H9 (cell line): Measurements from ENCODE around the gene C3. TPM values are rescaled to one million over a fixed set of nuclear protein-coding genes. Genes with fewer than 3 reads are reported as not detected.
A peak's percentile ranks its signal among the peaks of the same experiment; 100 is the strongest.

Experiments
- DNase-seq: peaks from one replicate; pipeline ENCODE4 v3.0.0-alpha.2; 2017
- H2AFZ ChIP-seq: one replicate; pipeline ENCODE4 v1.6.1; 2013; ENCODE audit warnings: mild to moderate bottlenecking, low read length, control low read depth, moderate library complexity
- H2AK5ac ChIP-seq: 2 replicates; pipeline ENCODE4 v1.6.1; 2013; ENCODE audit warnings: low read length, control low read depth, mixed read lengths; ENCODE audit not compliant: insufficient read length
- H2BK120ac ChIP-seq: one replicate; pipeline ENCODE4 v1.6.1; 2013; ENCODE audit warnings: low read depth, mild to moderate bottlenecking, low read length, control low read depth, inconsistent platforms; ENCODE audit not compliant: poor library complexity, severe bottlenecking
- H2BK12ac ChIP-seq: 2 replicates; pipeline ENCODE4 v1.6.1; 2013; ENCODE audit warnings: low read length, control low read depth, mixed read lengths, low read depth; ENCODE audit not compliant: insufficient read length
- H2BK15ac ChIP-seq: 2 replicates; pipeline ENCODE4 v1.6.1; 2013; ENCODE audit warnings: low read depth, low read length, control low read depth
- H2BK20ac ChIP-seq: one replicate; pipeline ENCODE4 v1.6.1; 2013; ENCODE audit warnings: low read depth, mild to moderate bottlenecking, low read length, control low read depth, inconsistent platforms; ENCODE audit not compliant: poor library complexity, severe bottlenecking
- H2BK5ac ChIP-seq: 2 replicates; pipeline ENCODE4 v1.6.1; 2013; ENCODE audit warnings: low read length, control low read depth, mixed read lengths; ENCODE audit not compliant: insufficient read length
- H3K14ac ChIP-seq: 2 replicates; pipeline ENCODE4 v1.6.1; 2013; ENCODE audit warnings: low read length, control low read depth; ENCODE audit not compliant: insufficient read depth
- H3K18ac ChIP-seq: 2 replicates; pipeline ENCODE4 v1.6.1; 2013; ENCODE audit warnings: low read depth, mild to moderate bottlenecking, mixed read lengths, low read length, control low read depth; ENCODE audit not compliant: insufficient read length
- H3K23ac ChIP-seq: 2 replicates; pipeline ENCODE4 v1.6.1; 2013; ENCODE audit warnings: low read length, control low read depth, mixed read lengths, low read depth; ENCODE audit not compliant: insufficient read length
- H3K23me2 ChIP-seq: 2 replicates; pipeline ENCODE4 v1.6.1; 2013; ENCODE audit warnings: low read depth, mild to moderate bottlenecking, mixed read lengths, low read length, control low read depth; ENCODE audit not compliant: insufficient read length, poor library complexity, severe bottlenecking
- H3K27ac ChIP-seq: 2 replicates; pipeline ENCODE4 v1.5.1; 2013; ENCODE audit warnings: low read length, control low read depth, mixed read lengths, low read depth; ENCODE audit not compliant: insufficient read length
- H3K27me3 ChIP-seq: 2 replicates; pipeline ENCODE4 v1.6.1; 2013; ENCODE audit warnings: low read length, control low read depth, inconsistent platforms; ENCODE audit not compliant: insufficient read depth
- H3K4ac ChIP-seq: 2 replicates; pipeline ENCODE4 v1.6.1; 2013; ENCODE audit warnings: low read depth, mild to moderate bottlenecking, control low read depth, inconsistent platforms, low read length, moderate library complexity
- H3K4me1 ChIP-seq: 2 replicates; pipeline ENCODE4 v1.6.1; 2013; ENCODE audit warnings: low read length, control low read depth, inconsistent platforms; ENCODE audit not compliant: insufficient read depth
- H3K4me2 ChIP-seq: 2 replicates; pipeline ENCODE4 v1.6.1; 2013; ENCODE audit warnings: low read length, control low read depth, mixed read lengths; ENCODE audit not compliant: insufficient read length, insufficient read depth
- H3K56ac ChIP-seq: 2 replicates; pipeline ENCODE4 v1.6.1; 2013; ENCODE audit warnings: low read depth, mild to moderate bottlenecking, mixed read lengths, low read length, control low read depth; ENCODE audit not compliant: insufficient read length
- H3K79me1 ChIP-seq: 2 replicates; pipeline ENCODE4 v1.6.1; 2013; ENCODE audit warnings: low read depth, mild to moderate bottlenecking, moderate library complexity, low read length, control low read depth, inconsistent platforms; ENCODE audit not compliant: insufficient read depth, poor library complexity, severe bottlenecking
- H3K79me2 ChIP-seq: 2 replicates; pipeline ENCODE4 v1.6.1; 2013; ENCODE audit warnings: low read length, control low read depth, inconsistent platforms; ENCODE audit not compliant: insufficient read depth
- H3K9ac ChIP-seq: 2 replicates; pipeline ENCODE4 v1.6.1; 2013; ENCODE audit warnings: low read length, control low read depth, mixed read lengths; ENCODE audit not compliant: insufficient read length; ENCODE audit errors: extremely low read depth
- H3K9me3 ChIP-seq: one replicate; pipeline ENCODE4 v1.6.1; 2013; ENCODE audit warnings: low read depth, low read length, inconsistent platforms; ENCODE audit not compliant: control insufficient read depth
- H3T11ph ChIP-seq: one replicate; pipeline ENCODE4 v1.6.1; 2013; ENCODE audit warnings: mild to moderate bottlenecking, low read length, control low read depth, inconsistent platforms
- H4K20me1 ChIP-seq: one replicate; pipeline ENCODE4 v1.6.1; 2013; ENCODE audit not compliant: control insufficient read depth, insufficient read length, insufficient read depth
- H4K5ac ChIP-seq: 2 replicates; pipeline ENCODE4 v1.6.1; 2013; ENCODE audit warnings: low read depth, mild to moderate bottlenecking, mixed read lengths, low read length, control low read depth; ENCODE audit not compliant: insufficient read length
- H4K8ac ChIP-seq: replicated peaks from 2 replicates; pipeline ENCODE4 v1.6.1; 2013; ENCODE audit warnings: low read length, control low read depth, mixed read lengths, low read depth; ENCODE audit not compliant: insufficient read length
- H4K91ac ChIP-seq: 2 replicates; pipeline ENCODE4 v1.6.1; 2013; ENCODE audit warnings: low read depth, mild to moderate bottlenecking, moderate library complexity, mixed read lengths, low read length, control low read depth; ENCODE audit not compliant: insufficient read length
- H3K27ac Mint-ChIP-seq, 3 experiments: 2 replicates in 2 of 3; 3 replicates in 1 of 3; pipeline ENCODE4 v1.8.0; 2020 to 2021; ENCODE audit warnings: mixed read lengths in 3 of 3, mild to moderate bottlenecking in 1 of 3, moderate library complexity in 1 of 3
- H3K27me3 Mint-ChIP-seq: 2 replicates; pipeline ENCODE4 v1.8.0; 2021; ENCODE audit warnings: low read depth, mild to moderate bottlenecking, moderate library complexity, mixed read lengths
- H3K36me3 Mint-ChIP-seq, 3 experiments: 2 replicates in 2 of 3; 3 replicates in 1 of 3; pipeline ENCODE4 v1.8.0; 2020 to 2021; ENCODE audit warnings: low read depth in 3 of 3, mixed read lengths in 3 of 3; ENCODE audit not compliant: insufficient read depth in 1 of 3
- H3K4me1 Mint-ChIP-seq, 2 experiments: 2 replicates each; pipeline ENCODE4 v1.8.0; 2020; ENCODE audit warnings: mixed read lengths in 2 of 2
- H3K4me3 Mint-ChIP-seq, 2 experiments: 2 replicates in 1 of 2; 3 replicates in 1 of 2; pipeline ENCODE4 v1.8.0; 2020 to 2021; ENCODE audit warnings: mild to moderate bottlenecking in 2 of 2, mixed read lengths in 2 of 2, moderate library complexity in 1 of 2
- H3K9me3 Mint-ChIP-seq, 2 experiments: 2 replicates in 1 of 2; 3 replicates in 1 of 2; pipeline ENCODE4 v1.8.0; 2020; ENCODE audit warnings: mild to moderate bottlenecking in 2 of 2, mixed read lengths in 2 of 2, moderate library complexity in 1 of 2
- CTCF ChIP-seq: fragments of 200-600 bp; sonication (generic); conservative IDR thresholded peaks from 3 replicates; pipeline ENCODE4 v1.8.0; 2021; ENCODE audit warnings: antibody characterized with exemption, mild to moderate bottlenecking
- WGBS: extraction: QIAGEN DNeasy Blood & Tissue Kit; methylation state at CpG from one replicate; pipeline ENCODE4 v1.1.7; 2013; ENCODE audit warnings: missing lambda C conversion rate, low lambda C conversion rate, mixed read lengths; ENCODE audit not compliant: insufficient read length; ENCODE audit errors: extremely low coverage; 5-methylcytosine and 5-hydroxymethylcytosine counted together
- total RNA-seq: library from RNA; stranded (reverse); gene quantifications from 2 replicates; pipeline ENCODE4 v1.2.1, GENCODE V29; 2021

Gene C3
- total RNA-seq, 1 experiment from 2014 or later = 5.9 TPM

- no peak overlapping the region for H3K56ac ChIP-seq
- TF ChIP-seq CTCF = no peak
- no peaks in the 10 kb centered on the region for H3K9me3 ChIP-seq
- no peak overlapping the region for H2BK5ac ChIP-seq
- Mint-ChIP-seq H3K4me3 (peak overlapping the region; percentile 84 to 92), H3K27ac (peak overlapping the region in 1 of 3 experiments; percentile 85; a peak in 2 of 7 replicates), H3K9me3 (no peaks in the 10 kb centered on the region), H3K27me3 (no peaks in the 10 kb centered on the region), H3K36me3 (peaks cover 22 to 28% (median 27%) of the 10 kb centered on the region in 3 experiments), H3K4me1 (peaks cover 56 to 69% of the 10 kb centered on the region in 2 experiments)
- no peak overlapping the region for H2AK5ac ChIP-seq
- no peak overlapping the region for H3K4ac ChIP-seq
- no peak overlapping the region for H2AFZ ChIP-seq
- H4K5ac ChIP-seq = no peak overlapping the region
- no peak overlapping the region for H3T11ph ChIP-seq
- peak overlapping the region; percentile 51 for H3K14ac ChIP-seq
- no peak overlapping the region for H3K27ac ChIP-seq
- H3K4me1 ChIP-seq = peaks cover 12% of the 10 kb centered on the region
- H3K27me3 ChIP-seq = no peaks in the 10 kb centered on the region
- H2BK15ac ChIP-seq = no peak overlapping the region
- no CpG with 5 or more reads among the region's 34 CpGs for WGBS
- H4K20me1 ChIP-seq = no peaks in the 10 kb centered on the region
- no peak overlapping the region for H2BK20ac ChIP-seq
- no peak overlapping the region for H2BK12ac ChIP-seq
- no peaks in the 10 kb centered on the region; the same call in 1 of the 2 replicates for H3K79me2 ChIP-seq
- no peak overlapping the region for H3K23ac ChIP-seq
- no peaks in the 10 kb centered on the region for H3K79me1 ChIP-seq
- H3K23me2 ChIP-seq = peaks cover 25% of the 10 kb centered on the region
- DNase-seq = peak; percentile 62
- H4K91ac ChIP-seq = no peak overlapping the region
- H3K9ac ChIP-seq = peak overlapping the region; percentile 56
- H3K4me2 ChIP-seq = peak overlapping the region; percentile 42
- no peak overlapping the region for H4K8ac ChIP-seq
- no peak overlapping the region for H2BK120ac ChIP-seq
- H3K18ac ChIP-seq = peak overlapping the region; percentile 59
These were observed 19.6 kb upstream of the C3 start for GRCh38 chr19:6739883-6740588.
